Stimulated activated naive CD4-positive, alpha-beta T cell (primary cell): ENCODE measurements around the gene PDGFC.

ENCODE experiments used
- DNase-seq, 6 experiments: peaks; one replicate each; lab custom pipeline; 2025; lab: John Stamatoyannopoulos, UW

PDGFC gene

GRCh38 chr4:156829201-156829873, 142.3 kb downstream of the PDGFC start:
- no peak for DNase-seq

- DNase-seq = no peak
Measured at GRCh38 chr4:156827519-156827918, 144.1 kb downstream of the PDGFC start.

GRCh38 chr4:156825074-156825473, 146.5 kb downstream of the PDGFC start:
- DNase-seq = no peak

GRCh38 chr4:156824451-156825060, 147.0 kb downstream of the PDGFC start:
- DNase-seq = no peak

GRCh38 chr4:156820931-156821330, 150.7 kb downstream of the PDGFC start:
- DNase-seq = no peak

GRCh38 chr4:156816360-156816755, 155.2 kb downstream of the PDGFC start:
- DNase-seq = no peak

- no peak for DNase-seq
Measured at GRCh38 chr4:156815717-156816359, 155.8 kb downstream of the PDGFC start.

GRCh38 chr4:156811963-156812362, 159.6 kb downstream of the PDGFC start:
- DNase-seq = no peak

- no peak for DNase-seq
Measured at GRCh38 chr4:156811286-156811685, 160.3 kb downstream of the PDGFC start.

GRCh38 chr4:156805696-156806095, 165.9 kb downstream of the PDGFC start:
- DNase-seq = no peak

GRCh38 chr4:156803056-156803455, 168.5 kb downstream of the PDGFC start:
- no peak for DNase-seq

GRCh38 chr4:156800463-156800862, 171.1 kb downstream of the PDGFC start:
- no peak for DNase-seq

GRCh38 chr4:156799121-156799589, 172.4 kb downstream of the PDGFC start:
- no peak for DNase-seq

- no peak for DNase-seq
Measured at GRCh38 chr4:156798438-156798837, 173.2 kb downstream of the PDGFC start.

- no peak for DNase-seq
Measured at GRCh38 chr4:156797206-156797605, 174.4 kb downstream of the PDGFC start.

- DNase-seq = no peak
Measured at GRCh38 chr4:156795727-156796126, 175.9 kb downstream of the PDGFC start.

GRCh38 chr4:156794863-156795262, 176.7 kb downstream of the PDGFC start:
- no peak for DNase-seq

- no peak for DNase-seq
Measured at GRCh38 chr4:156792462-156793085, 179.0 kb downstream of the PDGFC start.

GRCh38 chr4:156790866-156791265, 180.7 kb downstream of the PDGFC start:
- no peak for DNase-seq

GRCh38 chr4:156788782-156789181, 182.8 kb downstream of the PDGFC start:
- no peak for DNase-seq

- DNase-seq = no peak
Measured at GRCh38 chr4:156786713-156787112, 184.9 kb downstream of the PDGFC start.

- DNase-seq = no peak
Measured at GRCh38 chr4:156784970-156785369, 186.6 kb downstream of the PDGFC start.

- DNase-seq = no peak
Measured at GRCh38 chr4:156783966-156784365, 187.6 kb downstream of the PDGFC start.
